HG03135 (cell line): ENCODE measurements around the gene TMEM91.
A peak's percentile ranks its signal among the peaks of the same experiment; 100 is the strongest.
"Not testable (repeated sequence)": the region's sequence is repeated elsewhere in the genome, so short reads cannot be mapped to it uniquely, and the experiment has no call there.

ENCODE experiments used
- ATAC-seq: cut with Tn5 transposase; IDR thresholded peaks from one replicate; pipeline ENCODE4 v1.9.1; 2021; ENCODE audit warnings: mild to moderate bottlenecking, moderate library complexity; ENCODE audit not compliant: unreplicated experiment

TMEM91 gene

GRCh38 chr19:41376241-41376997 lies at the start of gene TMEM91:
Gene TMEM91 (plus strand): TSS chr19:41376533. CDS start chr19:41378310, 1,777 bp downstream.
- ATAC-seq, result no peak

GRCh38 chr19:41327076-41327575 lies 49.2 kb upstream of the TMEM91 start:
- no peak for ATAC-seq

- peak; percentile 48 for ATAC-seq
Measured at GRCh38 chr19:41327576-41328156, 48.7 kb upstream of the TMEM91 start.

- peak; percentile 18 for ATAC-seq
Measured at GRCh38 chr19:41328157-41328841, 48.0 kb upstream of the TMEM91 start.

- no peak for ATAC-seq
Measured at GRCh38 chr19:41328842-41329225, 47.5 kb upstream of the TMEM91 start.

GRCh38 chr19:41330481-41330880 lies 45.9 kb upstream of the TMEM91 start:
- no peak for ATAC-seq

GRCh38 chr19:41330946-41331678 lies 45.2 kb upstream of the TMEM91 start:
- no peak for ATAC-seq

GRCh38 chr19:41332000-41332399 lies 44.3 kb upstream of the TMEM91 start:
- ATAC-seq, result no peak

DNA sequence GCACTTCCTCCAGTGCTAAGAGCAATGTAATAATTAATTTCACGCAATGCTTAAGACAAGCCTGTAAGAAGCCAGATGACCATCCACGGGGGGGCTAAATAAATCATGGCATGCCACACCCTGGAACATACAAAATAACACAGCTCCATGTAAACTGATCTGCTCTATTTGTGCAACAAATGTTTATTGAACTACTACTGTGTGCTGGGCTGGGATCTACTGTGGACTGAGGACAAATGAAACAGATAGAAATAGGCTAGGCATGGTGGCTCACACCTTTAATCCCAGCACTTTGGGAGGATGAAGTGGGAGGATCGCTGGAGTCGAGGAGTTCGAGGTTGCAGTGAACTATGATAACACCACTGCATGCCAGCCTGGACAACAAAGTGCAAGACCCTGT lies 43.9 kb upstream of the TMEM91 start:
- no peak for ATAC-seq

- no peak for ATAC-seq
Measured at GRCh38 chr19:41334793-41335192, 41.5 kb upstream of the TMEM91 start.

- no peak for ATAC-seq
Measured at GRCh38 chr19:41335467-41335866, 40.9 kb upstream of the TMEM91 start.

DNA sequence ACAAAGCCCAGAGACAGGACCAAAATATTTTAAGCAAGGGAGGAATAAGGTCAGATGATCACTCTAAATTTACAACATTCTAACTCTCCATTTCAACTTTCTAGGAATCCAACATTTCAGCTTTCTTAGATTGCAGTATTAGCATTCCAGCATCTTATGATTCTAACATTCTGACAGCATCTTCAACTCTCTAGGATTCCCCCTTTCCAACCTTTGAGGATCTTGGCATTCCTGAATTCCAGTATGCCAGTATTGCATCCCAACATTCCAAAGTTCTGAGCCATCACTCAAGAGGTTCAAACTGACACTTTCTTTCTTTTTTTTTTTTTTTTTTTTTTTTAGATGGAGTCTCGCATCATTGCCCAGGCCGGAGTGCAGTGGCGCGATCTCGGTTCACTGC lies 36.4 kb upstream of the TMEM91 start:
- ATAC-seq, result no peak

- no peak for ATAC-seq
Measured at GRCh38 chr19:41341669-41342490, 34.5 kb upstream of the TMEM91 start.

DNA sequence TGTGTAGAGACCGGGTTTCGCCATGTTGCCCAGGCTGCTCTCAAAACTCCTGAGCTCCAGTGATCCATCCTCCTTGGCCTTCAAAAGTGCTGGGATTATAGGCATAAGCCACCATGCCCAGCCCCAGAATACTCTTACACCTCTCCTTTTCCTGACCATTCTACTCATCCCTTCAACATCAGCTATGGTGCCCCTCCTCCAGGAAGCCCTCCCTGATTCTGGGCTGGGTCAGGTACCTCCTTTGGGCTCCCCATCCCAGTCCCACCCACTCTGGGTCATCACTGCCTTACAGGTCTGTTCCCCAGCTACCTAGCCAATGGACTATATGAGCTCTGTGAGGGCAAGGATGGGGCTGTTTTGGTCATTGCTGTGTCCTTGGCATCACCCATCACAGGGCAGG lies 32.2 kb upstream of the TMEM91 start:
- no peak for ATAC-seq

DNA sequence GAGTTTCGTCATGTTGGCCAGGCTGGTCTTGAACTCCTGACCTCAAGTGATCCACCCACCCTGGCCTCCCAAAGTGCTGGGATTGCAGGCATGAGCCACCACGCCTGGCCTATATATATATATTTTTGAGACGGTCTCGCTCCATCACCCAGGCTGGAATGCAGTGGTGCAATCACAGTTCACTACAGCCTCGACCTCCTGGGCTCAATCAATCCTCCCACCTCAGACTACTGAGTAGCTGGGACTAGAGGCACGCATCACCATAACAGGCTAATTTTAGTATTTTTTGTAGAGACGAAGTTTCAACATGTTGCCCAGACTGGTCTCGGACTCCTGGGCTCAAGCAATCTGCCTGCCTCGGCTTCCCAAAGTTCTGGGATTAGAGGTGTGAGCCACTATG lies 29.4 kb upstream of the TMEM91 start:
- ATAC-seq, result not testable (repeated sequence)

GRCh38 chr19:41350735-41351338 lies 25.5 kb upstream of the TMEM91 start:
- ATAC-seq, result no peak

DNA sequence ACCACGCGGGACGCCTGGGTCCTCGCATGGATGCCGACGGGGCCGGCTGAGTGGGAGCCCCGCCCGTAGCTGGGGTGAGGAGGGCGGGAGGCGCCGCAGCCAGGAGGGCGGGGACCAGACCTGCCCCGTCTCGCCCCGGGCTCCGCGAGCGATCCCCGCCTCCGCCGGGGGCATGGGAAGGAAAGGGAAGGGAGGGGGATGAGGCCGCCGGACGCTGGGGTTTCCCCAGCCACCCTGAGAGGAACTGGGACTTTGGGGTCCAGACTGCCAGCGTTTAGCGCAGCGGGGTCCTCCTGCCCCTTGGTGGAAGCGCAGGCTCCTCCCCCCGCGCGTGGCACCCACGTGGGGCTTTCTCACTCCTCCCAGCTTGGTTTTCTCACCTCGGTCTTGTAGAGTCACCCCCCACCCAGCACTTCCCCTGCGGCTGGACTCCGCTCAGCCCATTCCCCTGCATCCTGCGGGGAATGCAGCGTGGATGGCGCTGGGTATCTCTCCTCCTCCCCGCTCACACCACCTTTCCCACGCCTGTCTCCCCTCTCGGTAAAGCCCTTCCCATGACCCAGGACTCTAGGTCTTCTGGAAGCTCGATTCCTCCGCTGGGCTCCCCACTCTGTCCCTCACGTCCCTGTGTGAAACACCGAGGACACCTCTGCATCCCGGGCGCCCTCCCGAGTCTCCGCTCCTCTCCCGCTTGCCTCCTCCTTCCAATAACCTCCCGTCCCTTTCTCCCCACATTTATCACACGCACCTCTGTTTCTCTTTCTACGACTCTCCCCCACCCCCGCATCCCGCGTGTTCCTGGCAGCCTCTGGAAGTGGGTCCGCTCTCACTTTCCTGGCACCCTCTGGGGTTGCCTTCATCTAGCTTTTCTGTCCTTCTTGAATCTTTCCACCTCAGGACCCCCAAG lies 24.7 kb upstream of the TMEM91 start:
- ATAC-seq, result no peak

- no peak for ATAC-seq
Measured at GRCh38 chr19:41352279-41352608, 24.1 kb upstream of the TMEM91 start.
